SU-DHL-6 (cell line): ENCODE data around the gene VSTM2L.

Source experiments
- EZH2phosphoT487 ChIP-seq: fragments of 200-600 bp; sonication (generic), shearing (Covaris generic); conservative IDR thresholded peaks from 2 replicates; pipeline ENCODE4 v1.6.1; 2018; ENCODE audit warnings: mild to moderate bottlenecking, antibody characterized with exemption, low read length, moderate library complexity, mixed read lengths
- TF ChIP-seq, protein P1 (sequence below): fragments of 200-600 bp; sonication (generic); IDR thresholded peaks from one replicate; pipeline ENCODE4 v1.5.1; 2017; ENCODE audit warnings: antibody characterized with exemption, mild to moderate bottlenecking, low read length, moderate library complexity; ENCODE audit not compliant: insufficient read depth, poor library complexity, severe bottlenecking

DNA sequence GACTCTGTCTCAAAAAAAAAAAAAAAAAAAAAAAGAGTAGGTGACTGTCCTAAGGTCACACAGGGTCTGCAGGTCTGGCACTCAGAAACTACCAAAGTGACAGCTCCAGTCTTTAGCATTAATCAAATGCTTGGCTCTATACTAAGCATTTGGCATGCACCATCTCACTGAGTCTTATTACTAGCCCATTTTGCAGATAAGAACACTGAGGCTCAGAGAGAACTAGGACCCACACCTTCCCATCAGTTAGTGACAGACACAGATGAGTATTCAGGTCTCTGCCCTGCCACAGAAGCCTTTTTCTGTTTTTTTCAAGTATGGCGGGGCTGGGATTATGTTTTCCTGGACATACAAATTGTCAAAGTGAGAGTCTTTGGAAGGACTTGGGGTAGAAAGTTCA lies 23.1 kb upstream of the VSTM2L start:
- TF ChIP-seq, protein P1, sequence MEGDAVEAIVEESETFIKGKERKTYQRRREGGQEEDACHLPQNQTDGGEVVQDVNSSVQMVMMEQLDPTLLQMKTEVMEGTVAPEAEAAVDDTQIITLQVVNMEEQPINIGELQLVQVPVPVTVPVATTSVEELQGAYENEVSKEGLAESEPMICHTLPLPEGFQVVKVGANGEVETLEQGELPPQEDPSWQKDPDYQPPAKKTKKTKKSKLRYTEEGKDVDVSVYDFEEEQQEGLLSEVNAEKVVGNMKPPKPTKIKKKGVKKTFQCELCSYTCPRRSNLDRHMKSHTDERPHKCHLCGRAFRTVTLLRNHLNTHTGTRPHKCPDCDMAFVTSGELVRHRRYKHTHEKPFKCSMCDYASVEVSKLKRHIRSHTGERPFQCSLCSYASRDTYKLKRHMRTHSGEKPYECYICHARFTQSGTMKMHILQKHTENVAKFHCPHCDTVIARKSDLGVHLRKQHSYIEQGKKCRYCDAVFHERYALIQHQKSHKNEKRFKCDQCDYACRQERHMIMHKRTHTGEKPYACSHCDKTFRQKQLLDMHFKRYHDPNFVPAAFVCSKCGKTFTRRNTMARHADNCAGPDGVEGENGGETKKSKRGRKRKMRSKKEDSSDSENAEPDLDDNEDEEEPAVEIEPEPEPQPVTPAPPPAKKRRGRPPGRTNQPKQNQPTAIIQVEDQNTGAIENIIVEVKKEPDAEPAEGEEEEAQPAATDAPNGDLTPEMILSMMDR = no peak
- TF ChIP-seq EZH2phosphoT487 = no peak
